NCI-H69 (cell line): Measurements from ENCODE around the gene IQCM.
A peak's percentile ranks its signal among the peaks of the same experiment; 100 is the strongest.

ENCODE experiments used
- DNase-seq: peaks from one replicate; lab custom pipeline; 2025; lab: John Stamatoyannopoulos, UW

IQCM gene, protein sequence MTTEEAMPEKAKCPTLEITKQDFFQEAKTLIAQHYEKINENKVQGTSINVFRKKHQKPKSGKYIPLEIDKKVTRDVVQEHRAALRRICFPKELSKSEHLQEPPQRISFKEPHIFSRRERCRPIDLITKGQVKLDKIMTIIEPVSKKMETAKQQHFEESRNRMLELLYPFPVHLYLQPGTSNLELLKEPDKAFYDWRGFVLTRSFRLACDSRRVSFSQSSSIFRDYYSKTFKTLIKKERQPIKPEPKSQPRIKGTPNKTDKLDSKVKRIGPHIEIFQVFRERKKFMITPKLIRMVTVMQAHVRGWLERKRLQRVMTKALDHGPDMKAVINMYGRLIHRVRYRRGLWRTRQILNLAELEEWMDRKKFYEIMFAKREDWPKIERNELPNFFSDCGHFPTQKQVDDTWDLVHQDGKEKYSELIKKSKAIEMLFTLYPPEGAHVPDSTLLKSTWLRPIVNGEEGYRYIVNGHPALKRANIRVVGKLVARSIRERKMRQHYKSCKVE

GRCh38 chr4:149815743-149816142 lies at the start of gene IQCM:
Gene IQCM (minus strand): TSS chr4:149815843. CDS start chr4:149742691, 73,152 bp downstream.
- no peak for DNase-seq

GRCh38 chr4:149857446-149857845 lies 41.8 kb upstream of the IQCM start:
- no peak for DNase-seq

- peak; percentile 95 for DNase-seq
Measured at GRCh38 chr4:149845743-149846142, 30.1 kb upstream of the IQCM start.

- no peak for DNase-seq
Measured at GRCh38 chr4:149841686-149842085, 26.0 kb upstream of the IQCM start.

- no peak for DNase-seq
Measured at GRCh38 chr4:149838036-149838435, 22.4 kb upstream of the IQCM start.

GRCh38 chr4:149836546-149836945 lies 20.9 kb upstream of the IQCM start:
- DNase-seq, result no peak

GRCh38 chr4:149835280-149835679 lies 19.6 kb upstream of the IQCM start:
- DNase-seq, result peak; percentile 17

GRCh38 chr4:149831656-149832208 lies 16.1 kb upstream of the IQCM start:
- DNase-seq, result no peak

GRCh38 chr4:149830823-149831222 lies 15.2 kb upstream of the IQCM start:
- no peak for DNase-seq

DNA sequence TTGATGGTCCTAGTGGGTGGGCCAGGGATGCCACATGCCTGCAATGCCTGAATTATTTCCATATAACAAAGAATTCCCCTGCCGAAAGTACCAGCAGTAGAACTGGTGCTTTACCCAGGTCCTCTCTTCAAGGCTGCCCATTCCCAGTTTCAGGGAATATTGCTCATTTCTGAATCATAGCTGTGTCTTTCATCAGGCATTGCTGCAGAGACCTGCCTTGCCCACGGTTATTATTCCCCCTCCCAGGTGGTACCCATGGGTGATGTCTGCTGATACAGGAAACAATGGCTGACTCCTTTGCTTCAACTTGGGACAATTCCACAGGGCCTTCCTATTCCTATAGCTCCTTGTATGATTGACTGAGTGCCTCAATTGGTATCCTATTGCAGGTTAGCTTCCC lies 9.7 kb upstream of the IQCM start:
- no peak for DNase-seq

GRCh38 chr4:149823769-149824221 lies 8.2 kb upstream of the IQCM start:
- no peak for DNase-seq

DNA sequence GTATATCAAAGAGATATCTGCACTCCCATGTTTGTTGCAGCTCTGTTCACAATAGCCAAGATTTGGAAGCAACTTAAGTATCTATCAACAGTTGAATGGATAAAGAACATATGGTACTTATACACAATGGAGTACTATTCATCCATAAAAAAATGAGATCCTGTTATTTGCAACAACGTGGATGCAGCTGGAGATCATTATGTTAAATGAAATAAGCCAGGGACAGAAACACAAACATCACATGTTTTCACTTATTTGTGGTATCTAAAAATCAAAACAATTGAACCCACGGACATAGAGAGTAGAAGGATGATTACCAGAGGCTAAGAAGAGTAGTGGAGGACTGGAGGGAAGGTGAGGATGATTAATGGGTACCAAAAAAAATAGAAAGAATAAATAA lies 14.2 kb downstream of the IQCM start:
- DNase-seq, result no peak

- no peak for DNase-seq
Measured at GRCh38 chr4:149799546-149799945, 16.1 kb downstream of the IQCM start.

DNA sequence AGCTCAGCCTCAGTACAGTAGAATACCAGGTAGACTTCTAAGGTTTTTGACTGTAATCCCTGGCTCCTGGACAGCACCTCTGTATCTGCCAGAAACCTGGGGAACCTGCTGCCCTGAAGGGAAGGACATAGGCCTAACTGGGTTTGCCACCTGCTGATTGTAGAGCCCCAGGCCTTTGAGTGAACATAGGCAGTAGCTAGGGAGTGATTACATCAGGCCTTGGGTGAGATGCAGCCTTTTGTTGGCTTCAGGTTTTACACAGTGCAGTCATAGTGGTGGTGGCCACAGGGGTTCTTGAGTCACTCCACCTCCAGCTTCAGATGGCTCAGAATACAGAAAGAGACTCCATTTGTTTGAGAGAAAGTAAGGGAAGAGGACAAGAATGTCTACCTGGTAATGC lies 19.3 kb downstream of the IQCM start:
- DNase-seq, result peak; percentile 5

GRCh38 chr4:149795256-149795655 lies 20.4 kb downstream of the IQCM start:
- DNase-seq, result no peak

- no peak for DNase-seq
Measured at GRCh38 chr4:149794352-149794751, 21.3 kb downstream of the IQCM start.

DNA sequence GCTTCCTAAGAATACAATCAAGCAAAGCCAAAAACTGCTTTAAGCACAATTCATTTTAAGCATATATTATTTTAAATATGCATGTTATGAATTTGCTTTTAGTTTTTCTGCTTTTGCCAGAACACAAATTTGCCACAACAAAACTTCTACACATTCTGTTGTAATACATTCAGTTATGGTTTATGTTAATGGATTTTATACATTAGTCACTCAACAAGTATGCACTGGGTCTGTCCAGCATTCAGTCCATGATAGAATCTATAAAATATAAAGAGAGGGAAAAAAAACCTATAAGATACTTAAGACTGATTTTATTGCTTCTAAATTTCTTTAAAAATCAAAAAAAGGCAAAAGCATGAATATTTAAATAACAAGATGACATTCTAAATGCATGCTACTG lies 22.2 kb downstream of the IQCM start:
- DNase-seq, result no peak

- no peak for DNase-seq
Measured at GRCh38 chr4:149791851-149792250, 23.8 kb downstream of the IQCM start.

- DNase-seq, result no peak
Measured at GRCh38 chr4:149790172-149790907, 25.3 kb downstream of the IQCM start.

DNA sequence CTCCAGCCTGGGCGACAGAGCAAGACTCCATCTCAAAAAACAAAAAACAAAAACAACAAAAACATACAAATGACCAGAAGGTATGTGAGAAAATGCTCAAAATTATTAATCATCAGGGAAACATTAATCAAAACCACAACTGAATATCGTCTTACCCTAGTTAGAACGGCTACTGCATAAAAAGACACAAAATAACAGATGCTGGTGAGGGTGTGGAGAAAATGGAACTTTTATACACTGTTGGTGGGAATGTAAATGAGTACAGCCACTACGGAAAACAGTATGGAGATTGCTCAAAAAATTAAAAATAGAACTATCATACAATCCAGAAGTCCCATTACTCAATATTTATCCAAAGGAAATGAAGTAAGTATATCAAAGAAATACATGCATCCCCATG lies 27.3 kb downstream of the IQCM start:
- no peak for DNase-seq

- DNase-seq, result no peak
Measured at GRCh38 chr4:149785696-149786431, 29.8 kb downstream of the IQCM start.

DNA sequence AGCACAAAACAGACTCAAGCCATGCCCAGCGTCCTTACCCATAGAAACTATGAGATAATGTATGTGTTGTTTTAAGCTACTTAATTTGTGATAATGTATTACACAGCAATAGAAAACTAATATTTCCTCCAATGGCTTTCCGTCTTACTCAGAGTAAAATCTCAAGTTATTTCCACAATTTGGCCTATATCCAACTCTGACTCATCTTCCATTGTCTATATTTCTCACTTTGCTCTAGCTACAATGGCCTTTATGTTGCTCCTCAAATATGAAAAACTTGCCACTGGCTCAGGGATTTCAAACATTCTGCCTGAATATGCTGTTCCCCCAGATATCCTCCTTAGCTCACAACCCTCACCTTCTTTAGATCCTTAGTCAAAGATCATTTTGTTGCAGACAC lies 31.6 kb downstream of the IQCM start:
- DNase-seq, result no peak
